Fibroblast of skin of right quadriceps (primary cell): ENCODE measurements around the gene LBX1.

Experiments used
- DNase-seq: peaks from one replicate; pipeline ENCODE4 v3.0.0-alpha.2; 2013

The LBX1 gene, protein sequence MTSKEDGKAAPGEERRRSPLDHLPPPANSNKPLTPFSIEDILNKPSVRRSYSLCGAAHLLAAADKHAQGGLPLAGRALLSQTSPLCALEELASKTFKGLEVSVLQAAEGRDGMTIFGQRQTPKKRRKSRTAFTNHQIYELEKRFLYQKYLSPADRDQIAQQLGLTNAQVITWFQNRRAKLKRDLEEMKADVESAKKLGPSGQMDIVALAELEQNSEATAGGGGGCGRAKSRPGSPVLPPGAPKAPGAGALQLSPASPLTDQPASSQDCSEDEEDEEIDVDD

DNA sequence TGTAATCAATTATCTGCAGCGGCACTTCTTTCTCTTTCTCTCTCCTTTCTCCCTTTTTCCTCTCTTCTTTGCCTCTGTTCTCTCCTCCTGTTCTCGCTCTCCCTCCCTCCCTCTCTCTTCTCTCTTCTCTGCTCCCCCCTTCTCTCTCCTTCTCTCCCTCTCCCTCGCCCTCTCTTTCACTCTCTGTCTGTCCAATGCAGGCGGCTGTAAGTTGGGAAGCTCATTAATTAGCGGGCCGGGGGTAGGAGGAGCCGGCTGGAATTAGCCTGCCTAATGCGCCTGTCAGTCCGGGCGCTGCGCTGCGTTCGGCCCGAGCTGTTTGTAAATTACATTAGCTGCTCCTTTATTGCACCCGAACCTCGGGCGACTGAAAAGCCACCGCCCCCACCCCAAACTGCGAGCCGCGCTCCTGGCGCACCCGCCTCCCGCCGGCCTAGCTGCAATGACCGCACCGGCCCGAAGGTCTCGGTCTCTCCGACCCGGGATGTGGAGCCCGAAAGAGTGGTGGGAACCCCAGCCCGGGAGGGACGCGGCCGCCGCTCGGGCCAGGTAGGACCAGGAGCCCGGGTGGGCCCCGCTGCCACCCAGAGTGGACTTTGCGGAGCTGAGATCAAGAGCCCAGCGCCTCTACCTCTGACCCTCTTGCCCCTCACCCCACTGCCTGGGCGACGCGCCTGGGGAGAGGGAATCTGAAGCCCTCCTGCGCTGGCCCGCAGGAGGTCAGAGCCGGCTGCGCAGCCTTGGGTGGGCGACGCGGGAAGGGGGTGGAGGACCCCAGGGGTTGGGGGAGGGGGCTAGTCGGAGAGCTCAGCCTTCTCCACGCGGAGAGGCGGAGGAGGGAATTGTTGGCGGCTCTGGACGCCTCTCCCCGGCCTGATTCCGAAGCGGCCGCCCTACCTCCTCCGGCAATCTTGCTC, at the start of gene LBX1:
Gene LBX1 (minus strand): TSS at position 198 of the 917 bp plus-strand sequence. CDS start 648 bp downstream, outside the sequence.
- DNase-seq = no peak

DNA sequence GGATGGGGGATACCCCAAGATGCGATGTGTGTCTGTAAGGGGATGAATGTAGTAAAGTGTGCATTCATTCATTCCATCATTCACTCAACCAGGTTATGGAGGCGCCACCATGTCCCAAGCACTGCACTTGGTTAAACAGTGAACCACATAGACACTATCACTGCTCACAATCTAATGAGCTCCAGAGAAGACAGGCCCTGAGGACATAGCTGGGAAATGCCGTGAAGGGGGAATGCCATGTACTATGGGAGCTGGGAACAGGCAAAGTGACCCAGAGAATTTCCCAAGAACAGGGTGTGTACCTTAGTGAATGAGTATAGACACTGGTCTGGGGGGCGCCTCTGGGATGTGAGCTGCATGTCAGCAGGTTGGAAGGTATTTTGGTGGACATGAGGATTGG, 44.5 kb upstream of the LBX1 start:
- no peak for DNase-seq

DNA sequence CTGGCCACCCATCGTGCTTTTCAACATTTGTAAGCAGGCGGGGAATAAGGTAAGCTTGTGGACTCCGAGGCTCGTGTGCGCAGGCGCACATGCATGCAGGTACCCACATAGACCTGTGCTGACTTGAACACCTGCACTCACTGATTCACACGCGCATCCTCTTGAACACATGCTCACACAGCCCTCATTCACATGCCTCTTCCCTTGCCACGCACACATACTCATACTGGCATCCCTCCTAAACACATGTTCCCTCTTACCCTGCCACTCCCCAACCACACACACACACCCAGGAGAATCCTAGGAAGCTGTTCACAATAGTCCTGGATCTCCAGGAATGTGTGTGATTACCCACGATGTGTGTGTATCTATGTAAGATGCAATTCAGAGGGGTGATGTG, 44.1 kb upstream of the LBX1 start:
- DNase-seq = no peak

DNA sequence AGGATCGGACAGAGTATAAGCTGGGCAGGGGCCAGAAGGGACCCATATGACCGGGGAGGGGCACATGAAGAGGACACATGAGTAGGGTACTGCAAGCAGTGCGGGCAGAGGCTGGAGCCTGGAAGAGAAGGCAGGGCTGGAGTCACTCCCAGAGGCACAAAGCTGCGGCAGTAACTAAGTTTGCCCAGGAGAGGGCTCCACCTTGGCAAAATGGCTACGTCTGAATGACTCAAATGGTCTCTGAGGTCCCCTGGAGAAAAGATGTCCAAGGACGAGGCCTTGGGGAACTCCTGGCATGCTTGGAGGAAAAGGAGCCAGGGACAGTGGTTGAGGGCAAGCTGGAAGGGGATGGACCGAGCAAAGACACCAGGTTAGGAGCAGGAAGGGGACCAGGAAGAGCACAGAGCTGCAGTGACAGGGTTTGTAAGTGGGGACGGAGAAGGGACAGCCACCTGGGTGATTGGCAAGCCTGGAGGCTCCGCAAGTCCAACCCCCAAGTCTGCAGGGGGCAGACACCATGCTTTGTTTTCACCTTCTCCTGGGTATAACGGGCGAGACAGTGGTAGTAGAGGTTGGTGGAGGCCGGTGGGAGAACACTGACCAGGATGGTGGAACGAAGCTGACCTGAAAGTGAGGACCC, 43.1 kb upstream of the LBX1 start:
- DNase-seq = peak; percentile 61

DNA sequence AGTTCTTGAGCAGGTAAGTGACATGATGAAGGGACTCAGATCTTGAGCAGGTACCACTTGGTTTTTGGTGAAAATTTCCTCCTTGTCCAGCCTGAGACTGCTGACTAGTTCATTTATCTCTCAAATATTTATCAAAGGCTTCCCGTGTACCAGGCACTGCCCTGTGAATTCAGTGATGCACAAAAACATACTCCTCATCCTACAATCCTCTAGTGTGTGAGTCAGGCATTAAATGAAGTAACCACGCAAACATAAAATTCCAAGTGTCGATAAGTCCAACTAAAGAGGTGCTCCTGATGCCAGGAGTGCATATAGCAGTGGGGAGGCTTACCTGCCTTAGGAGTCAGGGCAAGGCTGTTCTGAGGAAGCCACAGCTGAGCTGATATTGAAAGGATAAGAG, 41.5 kb upstream of the LBX1 start:
- no peak for DNase-seq

DNA sequence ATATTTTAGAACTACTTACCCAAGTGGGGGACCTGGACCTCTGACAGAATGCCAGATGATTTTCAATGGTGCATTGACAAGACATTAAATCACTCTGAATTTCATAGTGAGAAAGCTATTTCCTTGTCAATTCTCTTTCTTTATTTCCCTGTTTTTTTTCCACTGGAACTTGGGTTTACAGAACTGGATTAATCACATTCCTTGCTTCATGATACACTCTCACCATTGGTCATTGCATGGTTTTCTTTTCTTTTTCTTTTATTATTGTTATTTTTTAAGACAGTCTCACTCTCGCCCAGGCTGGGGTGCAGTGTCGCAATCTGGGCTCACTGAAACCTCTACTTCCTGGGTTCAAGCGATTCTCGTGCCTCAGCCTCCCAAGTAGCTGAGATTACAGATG, 38.5 kb upstream of the LBX1 start:
- DNase-seq = no peak

DNA sequence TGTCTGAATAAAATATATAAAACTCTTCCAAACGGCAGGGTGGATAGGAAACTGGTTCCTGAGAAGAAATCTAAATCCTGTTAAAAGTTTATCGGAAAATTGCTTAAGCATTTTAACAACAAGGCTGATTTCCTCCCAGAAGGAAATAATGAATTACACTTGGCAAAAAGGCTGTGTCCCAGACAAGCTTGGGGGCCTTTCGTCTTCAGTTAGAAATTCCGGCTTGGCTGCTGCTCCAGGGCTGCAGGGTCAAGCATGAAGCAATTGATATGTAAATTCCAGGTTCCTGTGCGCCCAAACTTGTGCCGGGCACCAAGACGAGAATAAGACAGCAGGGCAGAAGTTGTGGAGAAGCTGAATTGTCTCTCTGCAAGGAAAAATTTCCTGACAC, 38.0 kb upstream of the LBX1 start:
- no peak for DNase-seq

DNA sequence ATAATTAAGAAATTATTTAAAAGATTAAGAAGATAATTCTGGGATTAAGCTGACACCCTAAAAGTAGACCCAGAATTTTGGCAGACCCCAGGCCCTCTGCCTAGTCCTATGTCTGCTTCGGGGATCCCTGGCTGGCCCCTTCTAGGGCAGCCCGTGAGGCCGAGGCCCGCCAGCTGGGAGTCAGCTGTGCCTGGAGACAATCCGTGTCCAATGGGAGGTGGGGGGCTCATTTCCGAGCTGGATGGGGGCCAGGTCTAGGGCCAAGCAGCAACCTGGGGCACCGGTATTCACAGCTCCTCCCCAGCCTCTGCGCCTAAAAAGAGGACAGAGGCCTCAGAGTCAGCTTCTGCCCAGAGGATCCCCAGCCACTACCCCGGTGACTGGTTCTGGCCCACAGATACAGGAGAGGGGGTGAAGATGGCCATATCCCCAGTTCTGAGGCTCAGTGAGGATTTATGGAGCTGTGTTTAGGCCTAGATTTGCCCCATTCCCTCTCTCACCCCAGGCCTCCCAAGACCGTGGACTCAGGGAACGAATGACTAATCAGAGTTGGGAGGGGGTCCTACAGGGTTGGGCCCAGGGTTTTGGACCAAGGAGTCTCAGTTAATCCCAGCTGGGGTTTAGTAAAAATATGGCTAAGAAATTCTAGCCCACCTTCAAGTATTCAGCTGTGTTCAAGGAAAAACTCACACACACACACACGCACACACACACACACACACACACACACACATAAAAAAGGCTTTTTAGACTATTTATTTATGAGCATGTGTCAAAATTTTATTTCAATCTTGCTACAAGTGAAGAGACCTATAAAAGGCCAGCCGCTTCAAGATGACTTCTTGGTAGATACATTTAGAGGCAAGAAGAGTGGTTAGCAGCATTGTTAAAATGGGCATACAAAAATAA, 37.4 kb upstream of the LBX1 start:
- no peak for DNase-seq

DNA sequence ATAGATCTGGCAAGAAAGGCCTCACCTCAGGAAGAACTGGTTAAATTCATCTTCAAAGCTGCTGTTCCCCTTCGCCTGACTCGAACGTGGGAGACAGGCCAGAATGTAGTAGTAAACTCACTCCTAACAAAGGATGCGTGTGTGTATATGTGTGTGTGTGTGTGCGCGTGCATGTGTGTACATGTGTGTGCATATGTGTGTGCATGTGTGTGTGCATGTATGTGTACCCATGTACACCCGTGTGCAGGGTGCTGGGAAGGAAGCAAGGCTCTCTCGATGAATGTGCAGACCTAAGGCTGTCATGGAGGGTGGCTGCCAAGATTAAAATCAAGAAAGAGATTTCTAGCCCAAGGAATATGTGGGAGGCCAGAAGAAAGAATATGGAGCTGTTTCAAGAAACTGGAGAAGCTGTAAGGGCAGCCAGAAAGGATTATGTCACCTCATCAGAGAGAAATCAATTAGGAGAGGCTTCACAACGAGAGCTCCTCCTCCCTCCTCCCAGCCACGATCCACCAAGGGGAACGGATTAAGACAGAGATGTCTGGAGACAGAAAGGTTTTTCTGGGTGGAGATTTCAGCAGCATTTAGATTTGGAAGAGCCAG, 34.0 kb upstream of the LBX1 start:
- no peak for DNase-seq

DNA sequence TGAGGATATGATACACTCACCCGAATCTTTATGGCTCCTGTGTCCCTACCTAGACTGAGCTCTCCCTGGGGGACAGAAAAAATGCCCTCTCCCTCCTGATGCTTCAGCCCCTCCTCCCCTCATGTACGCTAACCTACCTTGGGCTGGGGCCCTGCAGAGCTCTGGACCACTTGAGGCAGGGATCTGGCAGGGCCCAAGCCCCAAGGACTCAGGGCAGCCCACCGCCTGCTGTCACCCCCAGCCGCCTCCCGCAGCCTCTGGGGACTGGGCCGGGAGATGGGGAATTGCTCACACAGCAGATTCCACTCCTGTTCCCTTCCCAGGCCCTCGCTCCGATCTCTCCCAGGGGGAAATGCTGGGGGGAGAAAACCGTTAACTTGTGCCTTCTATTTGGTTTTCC, 32.9 kb upstream of the LBX1 start:
- DNase-seq = no peak

DNA sequence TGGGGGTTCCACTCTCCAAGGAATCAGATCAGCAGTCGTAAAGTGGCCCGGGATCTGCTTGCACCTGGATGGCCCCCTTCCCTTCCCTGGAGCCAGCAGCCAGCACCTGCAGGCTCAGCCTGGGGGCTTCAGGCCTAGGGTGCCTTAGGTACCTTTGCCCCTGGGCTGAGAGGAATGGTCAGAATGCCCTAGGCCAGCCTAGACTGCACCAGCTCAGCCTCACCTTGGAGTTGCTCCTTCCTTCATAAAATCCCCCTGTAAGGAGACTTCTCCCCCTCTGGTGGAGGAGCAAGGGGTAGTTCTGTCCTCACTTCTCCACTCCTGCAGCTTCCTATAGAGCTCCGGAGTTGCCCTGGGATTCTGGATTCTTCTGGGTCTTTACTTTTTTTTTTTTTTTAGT, 32.4 kb upstream of the LBX1 start:
- DNase-seq = no peak

DNA sequence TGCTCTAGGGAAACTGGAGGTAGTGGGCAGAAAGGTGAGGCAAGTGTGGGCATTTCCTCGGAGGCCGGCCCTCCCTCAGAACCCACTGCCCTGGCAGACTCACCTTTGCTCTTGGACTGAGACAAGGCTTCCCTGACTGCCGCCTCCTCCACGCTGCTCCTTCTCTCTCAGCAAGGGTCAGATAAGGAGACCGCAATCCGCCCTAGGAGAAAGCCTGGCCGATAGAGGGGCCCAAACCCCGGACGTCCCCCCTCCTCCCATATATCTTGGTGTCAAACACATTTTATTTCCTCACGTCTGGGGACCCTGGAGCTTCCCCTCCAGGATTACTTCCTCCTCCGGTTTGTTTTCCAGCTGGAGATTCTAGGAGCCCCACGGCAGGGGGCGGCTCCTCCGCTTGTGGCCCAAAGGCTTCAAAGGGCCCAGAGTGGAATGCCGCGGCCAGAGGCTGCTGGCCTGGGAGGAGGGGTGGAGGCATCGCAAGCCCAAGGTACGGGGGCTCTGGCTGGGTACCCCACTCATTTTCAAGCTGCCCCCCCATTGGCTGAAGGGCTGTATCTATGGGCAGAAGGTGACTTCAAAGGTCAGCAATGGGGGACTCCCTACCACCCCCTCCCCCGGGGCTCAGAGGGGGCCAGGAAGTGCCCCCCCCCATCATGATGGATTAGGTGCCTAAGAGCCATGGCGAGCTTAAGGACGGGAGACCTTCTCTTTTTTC, 31.7 kb upstream of the LBX1 start:
- no peak for DNase-seq

DNA sequence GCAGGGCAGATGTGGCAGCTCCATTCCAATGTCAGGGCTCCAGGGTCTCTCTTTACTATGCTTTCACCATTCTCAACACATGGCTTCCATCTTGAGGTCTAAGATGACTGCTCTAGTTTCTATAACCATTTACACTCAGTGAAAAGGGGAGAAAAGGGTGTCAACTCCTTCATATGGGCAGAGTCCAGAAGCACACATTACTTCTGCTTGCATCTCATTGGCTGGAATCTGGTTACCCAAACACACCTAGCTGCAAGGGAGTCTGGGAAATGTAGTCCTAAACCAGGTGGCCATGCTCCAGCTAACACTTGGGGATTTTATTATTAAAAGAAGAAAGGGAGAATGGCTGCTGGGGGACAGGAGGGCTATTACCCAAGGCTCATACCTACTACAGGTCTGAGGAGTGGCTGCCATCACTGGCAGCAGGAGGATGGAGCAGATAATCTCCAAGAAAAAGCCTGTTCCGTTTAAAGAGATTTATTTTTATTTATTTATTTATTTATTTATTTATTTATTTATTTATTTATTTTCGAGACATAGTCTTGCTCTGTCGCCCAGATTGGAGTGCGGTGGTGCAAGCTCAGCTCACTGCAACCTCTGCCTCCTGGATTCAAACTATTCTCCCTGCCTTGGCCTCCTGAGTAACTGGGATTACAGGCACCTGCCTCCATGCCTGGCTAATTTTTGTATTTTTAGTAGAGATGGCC, 29.1 kb upstream of the LBX1 start:
- DNase-seq = no peak

DNA sequence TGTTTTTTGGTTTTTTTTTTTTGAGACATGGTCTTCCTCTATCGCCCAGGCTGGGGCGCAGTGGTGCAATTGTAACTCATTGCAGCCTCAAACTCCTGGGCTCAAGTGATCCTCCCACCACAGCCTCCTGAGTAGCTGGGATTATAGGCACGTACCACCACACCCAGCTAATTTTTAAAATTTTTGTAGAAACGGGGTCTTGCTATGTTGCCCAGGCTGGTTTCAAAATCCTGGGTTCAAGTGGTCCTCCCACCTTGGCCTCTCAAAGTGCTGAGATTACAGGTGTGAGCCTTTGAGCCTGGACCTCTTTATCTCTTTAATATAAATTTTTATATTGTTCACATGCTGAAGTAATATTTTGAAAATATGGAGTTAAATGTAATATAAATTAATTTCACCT, 28.2 kb upstream of the LBX1 start:
- DNase-seq = no peak

DNA sequence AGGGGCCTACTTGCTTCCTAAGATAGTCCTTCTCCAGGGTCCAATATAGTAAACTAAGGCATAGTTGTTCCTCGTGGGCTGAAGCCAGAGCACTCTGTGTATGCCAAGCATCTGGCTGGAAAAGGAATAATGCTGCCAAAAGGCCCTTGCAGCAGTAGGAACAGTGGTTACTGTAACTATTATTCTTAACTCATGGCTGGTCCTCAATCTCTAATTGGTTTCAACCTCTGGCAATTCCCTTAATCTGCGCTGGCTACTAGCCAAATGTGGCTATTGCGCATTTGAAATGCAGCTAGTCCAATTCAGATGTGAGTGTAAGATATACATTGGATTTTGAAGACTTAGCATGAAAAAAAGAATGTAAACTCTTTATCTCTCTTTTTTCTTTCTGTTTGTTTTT, 27.8 kb upstream of the LBX1 start:
- DNase-seq = no peak

DNA sequence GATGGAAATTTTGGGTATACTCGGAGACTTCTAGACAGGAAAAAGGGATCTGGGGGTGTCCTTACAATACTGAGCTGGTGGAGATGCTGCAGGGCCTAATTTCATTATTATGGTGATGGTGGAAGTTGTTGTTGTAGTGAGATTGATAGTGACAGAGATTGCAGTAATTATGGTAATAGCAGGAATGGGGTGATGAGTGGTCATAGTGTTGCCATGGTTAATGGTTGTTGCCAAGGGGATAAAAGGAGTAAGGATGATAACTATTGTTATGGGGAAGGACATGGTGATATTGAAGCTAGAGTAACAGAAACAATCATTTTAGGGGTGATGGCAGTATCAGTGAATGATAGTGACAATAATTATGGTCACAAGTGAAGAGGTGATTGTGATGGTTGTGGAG, 27.1 kb upstream of the LBX1 start:
- no peak for DNase-seq

DNA sequence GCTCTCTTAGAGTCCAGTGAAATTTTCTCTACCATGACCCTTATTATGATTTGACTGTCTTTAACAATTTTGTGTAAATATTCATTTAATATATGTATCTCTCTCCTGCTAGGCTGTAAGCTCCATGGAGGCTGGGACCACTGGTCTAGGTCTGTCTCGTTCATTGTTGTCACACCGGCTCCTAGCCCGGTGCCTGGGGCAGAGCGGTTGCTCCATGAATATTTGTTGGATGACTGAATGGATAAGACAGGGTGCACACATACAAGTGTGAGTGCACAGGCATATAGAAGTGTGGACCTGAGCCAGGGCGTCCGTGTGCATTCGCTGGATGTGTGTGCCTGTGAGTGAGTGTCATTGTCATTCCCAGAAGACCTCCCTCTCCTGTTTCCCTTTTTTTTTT, 20.9 kb upstream of the LBX1 start:
- no peak for DNase-seq

DNA sequence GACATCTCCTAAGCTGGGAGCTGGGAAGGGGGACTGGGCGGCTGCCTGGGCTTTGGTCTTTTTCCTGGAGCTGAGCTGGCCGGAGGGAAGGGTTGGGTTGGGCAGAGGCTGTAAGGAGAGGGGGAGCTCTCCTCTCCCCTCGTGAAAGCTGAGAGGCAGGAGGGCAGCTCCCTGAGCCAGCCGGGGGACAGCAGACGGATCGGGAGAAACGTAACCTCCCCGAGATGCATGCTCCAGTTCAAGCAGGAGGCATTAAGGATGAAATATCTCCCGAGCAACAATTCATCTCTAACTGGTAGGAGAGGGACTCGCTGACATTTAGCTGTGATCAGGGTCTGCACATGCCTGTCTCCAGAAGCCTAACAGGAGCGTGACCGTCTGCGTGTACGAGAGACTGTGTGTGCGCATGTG, 19.9 kb upstream of the LBX1 start:
- DNase-seq = no peak

DNA sequence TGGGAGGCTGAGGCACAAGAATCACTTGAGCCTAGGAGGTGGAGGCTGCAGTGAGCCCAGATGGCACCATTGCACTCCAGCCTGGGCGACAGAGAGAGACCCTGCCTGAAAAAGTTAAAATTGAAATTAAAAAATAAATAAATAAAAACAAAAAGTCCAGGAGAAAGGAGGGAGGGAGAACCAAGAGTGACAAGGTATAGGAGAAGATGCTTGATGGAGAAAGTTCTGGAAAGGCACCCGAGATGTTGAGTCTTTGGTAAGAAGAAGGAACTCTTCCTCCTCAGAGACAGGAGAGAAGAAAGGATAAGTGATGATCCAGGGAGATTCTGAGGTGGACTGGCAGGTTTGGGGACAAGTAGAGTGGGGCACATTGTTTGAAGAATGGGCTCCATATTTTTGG, 17.4 kb upstream of the LBX1 start:
- no peak for DNase-seq

DNA sequence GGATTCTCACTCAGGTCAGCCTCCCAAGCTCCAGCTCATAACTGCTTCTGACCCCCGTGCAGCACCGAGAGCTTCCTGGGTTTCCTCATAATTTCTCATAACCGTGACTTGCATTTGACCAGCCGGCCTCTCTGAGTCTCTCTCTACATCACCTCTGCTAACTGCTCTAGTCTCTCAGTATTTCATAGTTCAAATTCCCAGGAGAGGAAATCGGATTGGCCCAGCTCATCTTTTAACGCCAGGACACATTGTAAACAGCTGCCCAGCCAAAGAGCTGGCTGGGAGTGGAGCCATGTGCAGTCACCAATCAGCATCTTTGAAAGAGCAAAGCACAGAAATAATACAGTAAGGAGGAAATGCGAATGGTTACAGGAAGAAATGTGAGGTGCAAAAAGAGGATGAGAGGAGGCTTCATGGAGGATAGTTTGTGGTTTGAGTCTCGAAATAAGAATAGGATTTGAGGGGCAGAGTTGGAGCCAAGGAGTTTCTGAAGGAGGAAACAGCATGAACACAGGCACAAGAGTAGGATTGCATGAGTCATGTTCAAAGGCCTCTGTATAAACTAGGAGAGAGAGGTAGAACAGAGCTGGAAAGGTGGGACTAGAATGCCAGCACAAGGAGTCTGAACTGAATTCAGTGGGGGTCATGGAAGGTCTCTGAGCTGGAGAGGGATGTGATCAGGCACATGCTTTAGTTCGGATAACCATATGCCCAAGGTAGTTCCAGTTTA, 15.2 kb upstream of the LBX1 start:
- DNase-seq = peak; percentile 31
